ENCODE data around the gene EDC4. TPM values are rescaled to one million over a fixed set of nuclear protein-coding genes. Genes with fewer than 3 reads are reported as not detected.

Gene EDC4
- total RNA-seq, 1 donor from 2014 or later, result 48.8 TPM

DNA sequence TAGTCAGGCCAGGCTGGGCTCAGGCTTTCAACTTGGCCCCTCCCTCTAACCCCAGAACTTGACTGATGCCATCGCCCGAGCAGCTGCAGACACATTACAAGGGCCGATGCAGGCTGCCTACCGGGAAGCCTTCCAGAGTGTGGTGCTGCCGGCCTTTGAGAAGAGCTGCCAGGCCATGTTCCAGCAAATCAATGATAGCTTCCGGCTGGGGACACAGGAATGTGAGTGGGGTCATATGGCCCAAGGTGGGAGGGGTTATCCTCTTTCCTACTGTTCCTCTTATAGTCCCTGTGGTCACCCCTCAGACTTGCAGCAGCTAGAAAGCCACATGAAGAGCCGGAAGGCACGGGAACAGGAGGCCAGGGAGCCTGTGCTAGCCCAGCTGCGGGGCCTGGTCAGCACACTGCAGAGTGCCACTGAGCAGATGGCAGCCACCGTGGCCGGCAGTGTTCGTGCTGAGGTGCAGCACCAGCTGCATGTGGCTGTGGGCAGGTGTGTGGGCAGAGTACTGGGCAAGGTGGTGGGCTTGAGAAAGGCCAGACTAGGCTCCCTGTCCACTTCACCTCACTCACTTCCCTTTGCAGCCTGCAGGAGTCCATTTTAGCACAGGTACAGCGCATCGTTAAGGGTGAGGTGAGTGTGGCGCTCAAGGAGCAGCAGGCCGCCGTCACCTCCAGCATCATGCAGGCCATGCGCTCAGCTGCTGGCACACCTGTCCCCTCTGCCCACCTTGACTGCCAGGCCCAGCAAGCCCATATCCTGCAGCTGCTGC, 9.7 kb downstream of the EDC4 start:
- peaks cover 67% of the 10 kb centered on the region for H3K36me3 ChIP-seq
- ATAC-seq (no peak), DNase-seq (no peak)
- no peak overlapping the region for H3K27ac ChIP-seq
- H3K4me1 ChIP-seq, result peaks cover 4% of the 10 kb centered on the region
- H3K4me3 ChIP-seq, result no peak overlapping the region
- intact Hi-C loops (cut with DNase I), result loop anchor here (10.0 kb wide), 1 partner anchor 162 kb away; no protein-coding TSS in a partner anchor
- TF ChIP-seq, protein P1, sequence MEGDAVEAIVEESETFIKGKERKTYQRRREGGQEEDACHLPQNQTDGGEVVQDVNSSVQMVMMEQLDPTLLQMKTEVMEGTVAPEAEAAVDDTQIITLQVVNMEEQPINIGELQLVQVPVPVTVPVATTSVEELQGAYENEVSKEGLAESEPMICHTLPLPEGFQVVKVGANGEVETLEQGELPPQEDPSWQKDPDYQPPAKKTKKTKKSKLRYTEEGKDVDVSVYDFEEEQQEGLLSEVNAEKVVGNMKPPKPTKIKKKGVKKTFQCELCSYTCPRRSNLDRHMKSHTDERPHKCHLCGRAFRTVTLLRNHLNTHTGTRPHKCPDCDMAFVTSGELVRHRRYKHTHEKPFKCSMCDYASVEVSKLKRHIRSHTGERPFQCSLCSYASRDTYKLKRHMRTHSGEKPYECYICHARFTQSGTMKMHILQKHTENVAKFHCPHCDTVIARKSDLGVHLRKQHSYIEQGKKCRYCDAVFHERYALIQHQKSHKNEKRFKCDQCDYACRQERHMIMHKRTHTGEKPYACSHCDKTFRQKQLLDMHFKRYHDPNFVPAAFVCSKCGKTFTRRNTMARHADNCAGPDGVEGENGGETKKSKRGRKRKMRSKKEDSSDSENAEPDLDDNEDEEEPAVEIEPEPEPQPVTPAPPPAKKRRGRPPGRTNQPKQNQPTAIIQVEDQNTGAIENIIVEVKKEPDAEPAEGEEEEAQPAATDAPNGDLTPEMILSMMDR (IDR thresholded peaks at IDR 0.05), result no peak
- H3K9me3 ChIP-seq, result no peaks in the 10 kb centered on the region
- H3K27me3 ChIP-seq, result no peaks in the 10 kb centered on the region

DNA sequence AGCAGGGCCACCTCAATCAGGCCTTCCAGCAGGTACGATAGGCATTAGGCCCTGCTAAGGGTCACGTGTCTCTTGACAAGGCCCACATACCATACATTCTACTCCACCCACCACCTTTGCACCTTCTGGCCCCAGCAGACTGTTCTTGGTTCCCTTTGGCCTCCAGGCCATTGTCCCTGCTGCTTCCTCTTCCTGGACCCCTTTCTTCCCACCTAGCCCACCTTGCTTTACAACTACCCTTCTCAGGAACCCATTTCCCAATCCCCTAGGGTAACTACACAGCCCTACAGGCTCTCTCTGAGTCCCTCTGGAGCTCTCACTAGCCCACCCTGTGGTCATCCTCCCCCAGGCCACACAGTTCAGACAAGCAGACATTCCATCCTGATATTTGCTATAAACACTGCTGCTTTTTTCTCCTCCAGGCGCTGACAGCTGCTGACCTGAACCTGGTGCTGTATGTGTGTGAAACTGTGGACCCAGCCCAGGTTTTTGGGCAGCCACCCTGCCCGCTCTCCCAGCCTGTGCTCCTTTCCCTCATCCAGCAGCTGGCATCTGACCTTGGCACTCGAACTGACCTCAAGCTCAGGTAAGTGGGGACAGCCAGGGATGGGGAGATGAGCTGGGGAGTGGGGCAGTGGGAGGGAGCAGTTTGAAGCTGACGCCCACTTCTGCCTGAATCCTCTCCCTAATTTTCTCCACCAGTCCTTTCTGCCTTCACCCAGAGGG, 10.5 kb downstream of the EDC4 start:
- TF ChIP-seq, protein P1 (IDR thresholded peaks at IDR 0.05), result no peak

DNA sequence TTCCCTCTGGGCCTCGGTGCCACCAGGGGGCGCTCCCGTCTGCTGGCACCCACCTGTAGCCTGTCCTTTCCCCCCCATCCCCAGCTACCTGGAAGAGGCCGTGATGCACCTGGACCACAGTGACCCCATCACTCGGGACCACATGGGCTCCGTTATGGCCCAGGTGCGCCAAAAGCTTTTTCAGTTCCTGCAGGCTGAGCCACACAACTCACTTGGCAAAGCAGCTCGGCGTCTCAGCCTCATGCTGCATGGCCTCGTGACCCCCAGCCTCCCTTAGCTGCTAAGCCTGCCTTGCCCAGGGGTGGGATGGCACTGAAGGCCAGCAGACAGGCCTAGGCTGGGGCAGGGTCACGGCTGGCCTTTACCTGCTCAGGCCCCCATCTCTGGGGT, 11.0 kb downstream of the EDC4 start:
- peaks cover 54% of the 10 kb centered on the region for H3K36me3 ChIP-seq
- H3K27ac ChIP-seq, result no peak overlapping the region
- peak; percentile 75 for ATAC-seq
- intact Hi-C loops (cut with DNase I), result loop anchor here (10.0 kb wide), 1 partner anchor 161 kb away; no protein-coding TSS in a partner anchor
- peak; percentile 87 for DNase-seq
- no peaks in the 10 kb centered on the region for H3K9me3 ChIP-seq
- peaks cover 4% of the 10 kb centered on the region for H3K4me1 ChIP-seq
- no peak overlapping the region for H3K4me3 ChIP-seq
- TF ChIP-seq, protein P1 (IDR thresholded peaks at IDR 0.05), result peak; percentile 91
- H3K27me3 ChIP-seq, result no peaks in the 10 kb centered on the region

More for the DNA sequence above, 10.5 kb downstream of the EDC4 start:
- Histone ChIP-seq H3K4me1 (peaks cover 4% of the 10 kb centered on the region), H3K4me3 (no peak overlapping the region), H3K27me3 (no peaks in the 10 kb centered on the region), H3K9me3 (no peaks in the 10 kb centered on the region), H3K27ac (no peak overlapping the region), H3K36me3 (peaks cover 60% of the 10 kb centered on the region)
- intact Hi-C loops (cut with DNase I), result loop anchor here (10.0 kb wide), 1 partner anchor 161 kb away; no protein-coding TSS in a partner anchor
- no peak for DNase-seq
- ATAC-seq, result no peak

DNA sequence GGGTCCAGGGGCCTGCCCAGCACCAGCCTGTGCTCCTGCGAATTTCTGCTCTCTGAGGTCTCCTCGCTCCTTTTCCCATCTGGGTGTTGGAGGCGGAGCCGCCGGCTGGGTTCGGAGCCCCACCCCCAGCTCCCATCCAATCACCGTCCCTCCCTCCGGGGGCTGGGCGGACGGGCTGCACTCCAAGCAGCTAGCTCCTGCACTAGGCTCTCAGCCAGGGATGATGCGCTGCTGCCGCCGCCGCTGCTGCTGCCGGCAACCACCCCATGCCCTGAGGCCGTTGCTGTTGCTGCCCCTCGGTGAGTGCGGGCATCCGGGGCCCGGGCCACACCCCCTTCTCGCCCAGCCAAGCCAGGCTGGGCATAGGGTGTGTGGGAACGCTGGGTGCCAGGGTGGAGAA, 11.8 kb downstream of the EDC4 start, which contains the start of gene NRN1L:
Gene NRN1L, plus strand, starts transcription at position 202 of the 400 bp plus-strand sequence. Its CDS starts 19 bp downstream, at position 221.
- peaks cover 46% of the 10 kb centered on the region for H3K36me3 ChIP-seq
- intact Hi-C loops (cut with DNase I), result loop anchor here (10.0 kb wide), 1 partner anchor 160 kb away; no protein-coding TSS in a partner anchor

DNA sequence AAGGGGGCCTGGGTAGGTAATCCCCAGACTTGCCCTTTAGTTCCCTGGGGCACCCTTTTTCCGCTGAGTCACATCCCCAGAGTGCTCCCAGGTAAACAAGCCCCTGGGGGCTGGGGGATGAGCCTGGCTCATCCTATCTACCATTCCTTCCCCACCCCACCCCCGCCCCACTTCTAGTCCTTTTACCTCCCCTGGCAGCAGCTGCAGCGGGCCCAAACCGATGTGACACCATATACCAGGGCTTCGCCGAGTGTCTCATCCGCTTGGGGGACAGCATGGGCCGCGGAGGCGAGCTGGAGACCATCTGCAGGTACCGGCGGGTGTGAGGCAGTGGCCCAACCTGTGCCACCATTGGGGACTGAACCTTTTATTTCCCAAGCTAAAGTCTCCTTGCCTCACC, 12.7 kb downstream of the EDC4 start:
- Histone ChIP-seq H3K36me3 (peaks cover 37% of the 10 kb centered on the region), H3K4me3 (no peak overlapping the region), H3K27ac (no peak overlapping the region), H3K9me3 (no peaks in the 10 kb centered on the region), H3K27me3 (no peaks in the 10 kb centered on the region), H3K4me1 (peaks cover 4% of the 10 kb centered on the region)
- TF ChIP-seq, protein P1 (IDR thresholded peaks at IDR 0.05), result no peak
- intact Hi-C loops (cut with DNase I), result loop anchor here (10.0 kb wide), 1 partner anchor 159 kb away; no protein-coding TSS in a partner anchor
- ATAC-seq (no peak), DNase-seq (no peak)

More for the DNA sequence above, 11.8 kb downstream of the EDC4 start, which contains the start of gene NRN1L:
- ATAC-seq (peak; percentile 84), DNase-seq (peak; percentile 91)
- TF ChIP-seq, protein P1 (IDR thresholded peaks at IDR 0.05), result no peak
- no peaks in the 10 kb centered on the region for H3K27me3 ChIP-seq
- peak within 1 kb of the TSS; percentile 24 for H3K27ac ChIP-seq
- H3K4me3 ChIP-seq, result no peak within 1 kb of the TSS
- peaks cover 4% of the 10 kb centered on the region for H3K4me1 ChIP-seq
- no peaks in the 10 kb centered on the region for H3K9me3 ChIP-seq
